Measurements from ENCODE around the gene BBS9. TPM values are rescaled to one million over a fixed set of nuclear protein-coding genes. Genes with fewer than 3 reads are reported as not detected.
A peak's percentile ranks its signal among the peaks of the same experiment; 100 is the strongest.

Gene BBS9
- total RNA-seq, 4 donors from 2014 or later, result 11.2 to 34.5 (median 20.4) TPM

DNA sequence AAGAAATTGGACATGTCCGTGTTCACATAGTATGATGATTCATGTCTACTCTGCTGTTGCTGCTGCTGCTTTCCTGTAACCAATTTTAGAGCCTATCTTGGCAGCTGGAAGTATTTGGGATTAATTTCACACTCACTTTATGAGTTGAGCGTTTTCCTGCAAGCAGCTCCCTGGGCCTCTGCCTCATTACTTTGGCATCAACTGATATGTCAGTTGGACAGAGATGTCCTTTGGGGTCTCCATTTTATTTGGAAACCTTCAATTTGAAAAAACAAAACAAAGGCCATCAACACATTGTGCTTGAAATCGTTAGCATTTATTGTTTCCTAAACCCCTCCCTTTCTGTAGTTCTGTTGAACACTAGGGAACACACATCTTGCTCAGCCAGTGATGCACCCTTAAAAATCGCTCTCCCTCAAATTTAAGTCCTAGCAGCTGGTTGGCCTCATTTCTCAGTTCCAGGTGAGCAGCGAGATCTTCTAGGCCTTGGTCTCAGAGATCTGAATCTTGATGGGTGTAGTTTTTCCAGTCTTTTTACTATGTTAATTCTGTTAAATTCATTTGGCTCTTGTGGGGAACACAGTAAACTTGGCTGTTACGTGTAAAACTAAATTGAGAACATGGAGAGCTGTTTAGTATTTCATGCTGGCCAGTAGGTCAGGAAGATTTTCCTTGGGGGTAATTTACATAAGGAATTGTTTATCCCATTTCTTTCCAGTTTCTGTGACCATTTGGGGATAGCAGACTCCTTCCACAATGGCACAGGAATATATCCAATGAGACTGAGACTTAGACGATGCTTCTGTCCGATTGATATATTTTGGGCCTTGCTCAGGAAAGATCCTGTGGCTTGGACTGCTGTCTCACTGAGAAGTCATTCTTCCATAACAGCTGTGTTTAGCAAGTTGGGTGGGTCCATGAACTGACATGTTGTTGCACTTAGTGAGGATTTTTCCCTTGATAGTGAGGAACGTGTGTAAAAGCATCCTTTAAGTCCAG, 371.6 kb downstream of the BBS9 start:
- WGBS, 2 donors (ENCODE audit: low coverage in 1 of 2), result 60 to 65% methylated on average over 7 to 9 of the region's 9 CpGs
- H3K4me3 ChIP-seq, result no peak overlapping the region

DNA sequence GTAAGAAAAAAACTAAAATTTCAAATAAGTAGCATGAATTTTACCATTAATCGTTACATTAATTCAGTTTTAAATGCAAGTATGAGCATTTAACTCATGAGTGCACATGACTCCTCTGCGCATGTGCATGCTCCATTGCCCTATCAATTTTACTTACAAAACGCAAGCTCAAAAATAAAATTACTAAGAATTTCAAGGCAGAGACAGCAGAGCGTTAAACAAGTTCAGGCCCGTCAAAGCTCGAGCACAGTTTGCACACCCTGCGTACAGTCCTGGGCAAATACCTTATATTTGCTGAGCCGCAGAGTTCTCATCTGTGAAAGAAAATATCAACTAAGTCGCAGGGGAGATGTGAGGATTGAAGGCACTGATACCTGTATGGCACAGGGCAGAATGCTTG, 373.6 kb downstream of the BBS9 start:
- Histone ChIP-seq H3K4me1 (peaks cover 0 to 9% (median 0%) of the 10 kb centered on the region in 3 donors), H3K27ac (no peak overlapping the region), H3K4me3 (no peak overlapping the region), H3K36me3 (peaks cover 0 to 7% of the 10 kb centered on the region in 2 donors), H3K9me3 (no peaks in the 10 kb centered on the region), H3K27me3 (no peaks in the 10 kb centered on the region)
- no peak for ATAC-seq
- 92 to 96% methylated on average over 9 of the region's 9 CpGs for WGBS, 2 donors (ENCODE audit: low coverage in 1 of 2)
- TF ChIP-seq POLR2A (IDR thresholded peaks at IDR 0.05), result no peak
- TF ChIP-seq, protein P1, sequence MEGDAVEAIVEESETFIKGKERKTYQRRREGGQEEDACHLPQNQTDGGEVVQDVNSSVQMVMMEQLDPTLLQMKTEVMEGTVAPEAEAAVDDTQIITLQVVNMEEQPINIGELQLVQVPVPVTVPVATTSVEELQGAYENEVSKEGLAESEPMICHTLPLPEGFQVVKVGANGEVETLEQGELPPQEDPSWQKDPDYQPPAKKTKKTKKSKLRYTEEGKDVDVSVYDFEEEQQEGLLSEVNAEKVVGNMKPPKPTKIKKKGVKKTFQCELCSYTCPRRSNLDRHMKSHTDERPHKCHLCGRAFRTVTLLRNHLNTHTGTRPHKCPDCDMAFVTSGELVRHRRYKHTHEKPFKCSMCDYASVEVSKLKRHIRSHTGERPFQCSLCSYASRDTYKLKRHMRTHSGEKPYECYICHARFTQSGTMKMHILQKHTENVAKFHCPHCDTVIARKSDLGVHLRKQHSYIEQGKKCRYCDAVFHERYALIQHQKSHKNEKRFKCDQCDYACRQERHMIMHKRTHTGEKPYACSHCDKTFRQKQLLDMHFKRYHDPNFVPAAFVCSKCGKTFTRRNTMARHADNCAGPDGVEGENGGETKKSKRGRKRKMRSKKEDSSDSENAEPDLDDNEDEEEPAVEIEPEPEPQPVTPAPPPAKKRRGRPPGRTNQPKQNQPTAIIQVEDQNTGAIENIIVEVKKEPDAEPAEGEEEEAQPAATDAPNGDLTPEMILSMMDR (IDR thresholded peaks at IDR 0.05), result no peak
- no peak for TF ChIP-seq EP300 (IDR thresholded peaks at IDR 0.05)
- no peak for TF ChIP-seq POLR2AphosphoS5 (IDR thresholded peaks at IDR 0.05)

More for the DNA sequence above, 371.6 kb downstream of the BBS9 start:
- Histone ChIP-seq H3K27ac (peak overlapping the region in 1 of 4 donors; percentile 5), H3K27me3 (no peaks in the 10 kb centered on the region), H3K9me3 (no peaks in the 10 kb centered on the region), H3K36me3 (no peaks in the 10 kb centered on the region), H3K4me1 (peaks cover 0 to 9% (median 0%) of the 10 kb centered on the region in 3 donors)
- TF ChIP-seq POLR2A (IDR thresholded peaks at IDR 0.05), result no peak
- TF ChIP-seq, protein P1 (IDR thresholded peaks at IDR 0.05), result no peak
- no peak for TF ChIP-seq POLR2AphosphoS5 (IDR thresholded peaks at IDR 0.05)
- TF ChIP-seq EP300 (IDR thresholded peaks at IDR 0.05), result no peak
- no peak for ATAC-seq

DNA sequence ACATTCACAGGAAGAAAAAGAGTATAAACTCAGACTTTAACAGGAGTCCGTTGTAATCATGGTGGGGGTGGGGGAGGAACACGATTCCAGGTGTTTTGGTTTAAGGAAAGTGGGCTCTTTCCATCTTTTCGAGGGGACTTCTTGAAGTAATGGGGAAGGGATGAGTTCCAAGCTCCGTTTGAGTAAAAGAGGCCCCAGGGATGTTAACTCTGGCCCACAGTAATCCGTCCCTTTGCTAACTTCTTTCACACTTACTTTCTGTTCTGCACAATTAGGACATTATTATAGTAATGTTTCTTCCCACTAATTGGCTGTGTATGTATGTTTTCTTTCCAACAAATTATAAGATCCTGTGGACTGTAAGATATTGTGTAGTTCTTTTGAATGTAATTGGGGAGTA, 374.4 kb downstream of the BBS9 start:
- no peak for ATAC-seq
- TF ChIP-seq, protein P1 (IDR thresholded peaks at IDR 0.05), result no peak
- TF ChIP-seq POLR2AphosphoS5 (IDR thresholded peaks at IDR 0.05) (no peak), POLR2A (IDR thresholded peaks at IDR 0.05) (no peak), EP300 (IDR thresholded peaks at IDR 0.05) (no peak)
- H3K36me3 ChIP-seq, result peaks cover 0 to 10% of the 10 kb centered on the region in 2 donors
- H3K27ac ChIP-seq, result no peak overlapping the region
- no peaks in the 10 kb centered on the region for H3K9me3 ChIP-seq
- WGBS, 2 donors (ENCODE audit: low coverage in 1 of 2), result 84 to 88% methylated on average over 4 to 5 of the region's 5 CpGs
- H3K4me3 ChIP-seq, result no peak overlapping the region
- H3K27me3 ChIP-seq, result no peaks in the 10 kb centered on the region
- H3K4me1 ChIP-seq, result peaks cover 0 to 9% (median 0%) of the 10 kb centered on the region in 3 donors

DNA sequence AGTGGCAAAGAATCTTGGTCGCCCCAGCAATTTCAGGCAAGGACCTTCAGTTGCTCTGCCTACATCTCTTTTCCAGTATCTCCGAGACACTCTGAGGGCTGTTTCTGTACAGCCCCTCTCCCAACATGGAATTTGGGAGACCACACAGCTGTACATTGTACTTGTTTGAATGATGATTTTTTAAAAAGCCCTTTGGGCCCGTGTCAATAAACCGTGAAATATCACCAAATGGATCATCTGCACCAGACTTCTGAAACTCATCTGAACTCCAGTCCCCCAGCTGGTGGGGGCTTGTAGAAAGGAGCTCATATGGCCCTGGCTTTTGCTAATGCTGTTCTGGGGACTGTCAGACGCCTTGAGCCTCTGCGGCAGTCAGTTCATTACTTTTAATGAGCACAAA, 374.9 kb downstream of the BBS9 start:
- TF ChIP-seq POLR2AphosphoS5 (IDR thresholded peaks at IDR 0.05) (no peak), POLR2A (IDR thresholded peaks at IDR 0.05) (no peak), EP300 (IDR thresholded peaks at IDR 0.05) (no peak)
- TF ChIP-seq, protein P1 (IDR thresholded peaks at IDR 0.05), result no peak
- ATAC-seq, result no peak

More for the DNA sequence above, 374.9 kb downstream of the BBS9 start:
- Histone ChIP-seq H3K27me3 (no peaks in the 10 kb centered on the region), H3K27ac (no peak overlapping the region), H3K9me3 (no peaks in the 10 kb centered on the region), H3K36me3 (peaks cover 0 to 10% of the 10 kb centered on the region in 2 donors), H3K4me3 (no peak overlapping the region), H3K4me1 (peaks cover 0 to 9% (median 0%) of the 10 kb centered on the region in 3 donors)
- 50 to 56% methylated on average over 2 to 4 of the region's 6 CpGs for WGBS, 2 donors (ENCODE audit: low coverage in 1 of 2)

Measured in gastroesophageal sphincter (tissue), 4 donors.